Gastrocnemius medialis (tissue), 4 donors: ENCODE measurements around the gene ZNF70. TPM values are rescaled to one million over a fixed set of nuclear protein-coding genes. Genes with fewer than 3 reads are reported as not detected.

Source experiments
- ATAC-seq, 2 donors: fragments of 150-250 bp; one replicate each; pipeline ENCODE4 v1.9.1; 2016
- DNase-seq, 2 donors: peaks; one replicate each; pipeline ENCODE4 v3.0.0-alpha.2; 2019
- H3K27ac ChIP-seq, 4 donors: fragments of 200-600 bp; sonication (generic); 1 replicate in 1 of 4; 2 replicates in 3 of 4; pipeline ENCODE4 v1.5.1; 2016 to 2018; ENCODE audit warnings: mild to moderate bottlenecking in 2 of 4, moderate library complexity in 1 of 4
- H3K27me3 ChIP-seq, 3 donors: fragments of 200-600 bp; sonication (generic) in 2 of 3; 1 replicate in 1 of 3; 2 replicates in 2 of 3; pipeline versions ENCODE4 v1.5.1 to v1.6.0; 2016 to 2019; ENCODE audit warnings: mild to moderate bottlenecking in 1 of 3, moderate library complexity in 1 of 3
- H3K36me3 ChIP-seq, 2 donors: fragments of 200-600 bp; sonication (generic) in 1 of 2; one replicate each; pipeline ENCODE4 v1.5.1; 2017 to 2018
- H3K4me1 ChIP-seq, 2 donors: fragments of 200-600 bp; sonication (generic) in 1 of 2; one replicate each; pipeline ENCODE4 v1.5.1; 2016 to 2017; ENCODE audit warnings: mild to moderate bottlenecking in 2 of 2
- H3K4me3 ChIP-seq, 4 donors: fragments of 200-600 bp; sonication (generic) in 3 of 4; 1 replicate in 1 of 4; 2 replicates in 3 of 4; pipeline ENCODE4 v1.5.1; 2016 to 2019; ENCODE audit warnings: mild to moderate bottlenecking in 2 of 4
- H3K9me3 ChIP-seq, 3 donors: fragments of 200-600 bp; sonication (generic) in 2 of 3; 1 replicate in 1 of 3; 2 replicates in 2 of 3; pipeline ENCODE4 v1.5.1; 2016 to 2019
- CTCF ChIP-seq, 5 experiments: fragments of 450-650 bp in 3 of 5; fragments of 200-600 bp in 2 of 5; sonication (generic) in 2 of 5; IDR thresholded peaks in 4 of 5; conservative IDR thresholded peaks in 1 of 5; 1 replicate in 4 of 5; 2 replicates in 1 of 5; pipeline ENCODE4 v1.5.1; 2016 to 2019; ENCODE audit warnings: antibody characterized with exemption in 5 of 5, mild to moderate bottlenecking in 3 of 5, moderate library complexity in 3 of 5
- POLR2A ChIP-seq, 2 donors: fragments of 450-650 bp; IDR thresholded peaks; one replicate each; pipeline ENCODE4 v1.6.1; 2017; ENCODE audit warnings: antibody characterized with exemption in 2 of 2, mild to moderate bottlenecking in 2 of 2, moderate library complexity in 2 of 2
- in situ Hi-C, 4 donors: fragments of 200-750 bp; cut with MboI; loops; one replicate each; pipeline versions ENCODE4 v1.15.0 to v1.8.0; 2017; ENCODE audit warnings: low sequenced_read_pairs in 4 of 4
- intact Hi-C: fragments of 100-400 bp; cut with DNase I; formaldehyde crosslinking; loops from one replicate; pipeline ENCODE4 v1.15.1; 2023; ENCODE audit warnings: low total_unique reads
- total RNA-seq, 4 donors: library from RNA; depleted of rRNA; stranded (reverse); fragments of >200 nt; gene quantifications; one replicate each; pipeline versions ENCODE4 v1.1.0 to v1.2.3, GENCODE V29; 2016

The ZNF70 gene
- total RNA-seq, 4 donors from 2014 or later, result 3.1 to 6.3 (median 4.2) TPM

- H3K36me3 ChIP-seq, result no peaks in the 10 kb centered on the region
- DNase-seq (no peak), ATAC-seq (no peak)
- H3K27me3 ChIP-seq, result no peaks in the 10 kb centered on the region
- no peak overlapping the region for H3K27ac ChIP-seq
- H3K4me1 ChIP-seq, result peaks cover under 1 to 6% of the 10 kb centered on the region in 2 donors
- H3K4me3 ChIP-seq, result no peak overlapping the region
- no peaks in the 10 kb centered on the region for H3K9me3 ChIP-seq
- in situ Hi-C loops, result loop anchor here in 1 of 4 donors (5.0 kb wide), 1 partner anchor 66 kb away; no protein-coding TSS in a partner anchor
- intact Hi-C loops, result no loop called here
- TF ChIP-seq CTCF (IDR thresholded peaks at IDR 0.05 in 4 of 5, conservative IDR thresholded peaks at IDR 0.05 in 1 of 5), result no peak
- TF ChIP-seq POLR2A (IDR thresholded peaks at IDR 0.05), result no peak
Measured at GRCh38 chr22:23781065-23781464, 30.2 kb upstream of the ZNF70 start.

- Histone ChIP-seq H3K4me3 (no peak overlapping the region), H3K27me3 (no peaks in the 10 kb centered on the region), H3K36me3 (no peaks in the 10 kb centered on the region), H3K9me3 (no peaks in the 10 kb centered on the region), H3K4me1 (no peaks in the 10 kb centered on the region), H3K27ac (no peak overlapping the region)
- intact Hi-C loops, result no loop called here
- DNase-seq, result no peak
- in situ Hi-C loops, result loop anchor here in 1 of 4 donors (5.0 kb wide), 1 partner anchor 67 kb away; no protein-coding TSS in a partner anchor
- TF ChIP-seq POLR2A (IDR thresholded peaks at IDR 0.05) (no peak), CTCF (IDR thresholded peaks at IDR 0.05 in 4 of 5, conservative IDR thresholded peaks at IDR 0.05 in 1 of 5) (no peak)
- no peak for ATAC-seq
Measured at GRCh38 chr22:23780146-23780748, 29.3 kb upstream of the ZNF70 start.

GRCh38 chr22:23779731-23780130, 28.8 kb upstream of the ZNF70 start:
- in situ Hi-C loops, result loop anchor here in 2 of 4 donors (5.0 to 10.0 kb wide), 2 partner anchors 65 to 68 kb away; no protein-coding TSS in a partner anchor
- ATAC-seq (no peak), DNase-seq (no peak)
- H3K4me3 ChIP-seq, result no peak overlapping the region
- intact Hi-C loops, result no loop called here
- H3K27me3 ChIP-seq, result no peaks in the 10 kb centered on the region
- no peaks in the 10 kb centered on the region for H3K9me3 ChIP-seq
- no peak for TF ChIP-seq CTCF (IDR thresholded peaks at IDR 0.05 in 4 of 5, conservative IDR thresholded peaks at IDR 0.05 in 1 of 5)
- no peak for TF ChIP-seq POLR2A (IDR thresholded peaks at IDR 0.05)
- H3K4me1 ChIP-seq, result no peaks in the 10 kb centered on the region
- H3K36me3 ChIP-seq, result no peaks in the 10 kb centered on the region
- no peak overlapping the region for H3K27ac ChIP-seq

GRCh38 chr22:23779083-23779482, 28.2 kb upstream of the ZNF70 start:
- H3K27ac ChIP-seq, result no peak overlapping the region
- intact Hi-C loops, result no loop called here
- H3K4me3 ChIP-seq, result no peak overlapping the region

More at GRCh38 chr22:23779083-23779482, 28.2 kb upstream of the ZNF70 start:
- Histone ChIP-seq H3K4me1 (no peaks in the 10 kb centered on the region), H3K36me3 (no peaks in the 10 kb centered on the region), H3K27me3 (no peaks in the 10 kb centered on the region), H3K9me3 (no peaks in the 10 kb centered on the region)
- DNase-seq (no peak), ATAC-seq (no peak)
- TF ChIP-seq CTCF (IDR thresholded peaks at IDR 0.05 in 4 of 5, conservative IDR thresholded peaks at IDR 0.05 in 1 of 5), result no peak
- no peak for TF ChIP-seq POLR2A (IDR thresholded peaks at IDR 0.05)
- in situ Hi-C loops, result loop anchor here in 1 of 4 donors (10.0 kb wide), 1 partner anchor 66 kb away; no protein-coding TSS in a partner anchor
